GM10266 (cell line): Measurements from ENCODE around the gene SFRP5.

Experiments
- DNase-seq: peaks from one replicate; pipeline ENCODE4 v3.0.0; 2012; ENCODE audit errors: extremely low spot score
- TF ChIP-seq, protein P1 (sequence below): IDR thresholded peaks from 2 replicates; pipeline ENCODE4 v1.5.1; 2012; ENCODE audit warnings: mild to moderate bottlenecking, low read depth; ENCODE audit not compliant: control insufficient read depth, insufficient read depth; ENCODE audit errors: missing control alignments

The SFRP5 gene

DNA sequence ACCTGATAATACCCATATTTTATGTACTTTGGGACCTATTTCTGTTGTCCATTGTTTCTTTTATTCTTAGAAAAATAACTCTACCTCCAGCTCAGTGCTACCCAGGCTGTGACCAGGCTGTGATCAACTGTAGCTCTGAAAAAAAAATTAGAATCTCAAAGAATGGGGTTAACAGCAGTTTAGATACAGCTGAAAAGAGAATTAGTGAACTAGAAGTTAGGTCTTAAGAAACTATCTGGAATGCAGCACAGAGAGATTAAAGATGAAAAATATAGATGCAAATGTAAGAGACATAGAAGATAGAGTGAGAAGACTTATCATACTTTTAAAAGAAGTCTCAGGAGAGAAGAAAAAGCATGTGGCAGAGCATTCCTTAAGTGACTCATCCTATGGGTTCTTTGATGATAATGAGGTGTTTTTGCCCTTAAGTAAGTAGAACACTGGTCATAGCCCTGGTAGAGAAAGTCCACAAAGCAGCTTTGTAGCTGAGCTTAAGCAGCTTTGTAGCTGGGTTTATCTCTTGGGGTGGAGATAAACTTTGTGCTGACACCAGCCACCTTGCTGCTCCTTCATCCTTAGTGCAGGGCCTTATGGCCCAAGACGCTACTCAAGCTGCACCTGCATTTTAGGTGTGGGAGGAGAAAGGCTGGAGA lies 27.3 kb upstream of the SFRP5 start:
- DNase-seq = no peak
- TF ChIP-seq, protein P1, sequence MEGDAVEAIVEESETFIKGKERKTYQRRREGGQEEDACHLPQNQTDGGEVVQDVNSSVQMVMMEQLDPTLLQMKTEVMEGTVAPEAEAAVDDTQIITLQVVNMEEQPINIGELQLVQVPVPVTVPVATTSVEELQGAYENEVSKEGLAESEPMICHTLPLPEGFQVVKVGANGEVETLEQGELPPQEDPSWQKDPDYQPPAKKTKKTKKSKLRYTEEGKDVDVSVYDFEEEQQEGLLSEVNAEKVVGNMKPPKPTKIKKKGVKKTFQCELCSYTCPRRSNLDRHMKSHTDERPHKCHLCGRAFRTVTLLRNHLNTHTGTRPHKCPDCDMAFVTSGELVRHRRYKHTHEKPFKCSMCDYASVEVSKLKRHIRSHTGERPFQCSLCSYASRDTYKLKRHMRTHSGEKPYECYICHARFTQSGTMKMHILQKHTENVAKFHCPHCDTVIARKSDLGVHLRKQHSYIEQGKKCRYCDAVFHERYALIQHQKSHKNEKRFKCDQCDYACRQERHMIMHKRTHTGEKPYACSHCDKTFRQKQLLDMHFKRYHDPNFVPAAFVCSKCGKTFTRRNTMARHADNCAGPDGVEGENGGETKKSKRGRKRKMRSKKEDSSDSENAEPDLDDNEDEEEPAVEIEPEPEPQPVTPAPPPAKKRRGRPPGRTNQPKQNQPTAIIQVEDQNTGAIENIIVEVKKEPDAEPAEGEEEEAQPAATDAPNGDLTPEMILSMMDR = no peak

DNA sequence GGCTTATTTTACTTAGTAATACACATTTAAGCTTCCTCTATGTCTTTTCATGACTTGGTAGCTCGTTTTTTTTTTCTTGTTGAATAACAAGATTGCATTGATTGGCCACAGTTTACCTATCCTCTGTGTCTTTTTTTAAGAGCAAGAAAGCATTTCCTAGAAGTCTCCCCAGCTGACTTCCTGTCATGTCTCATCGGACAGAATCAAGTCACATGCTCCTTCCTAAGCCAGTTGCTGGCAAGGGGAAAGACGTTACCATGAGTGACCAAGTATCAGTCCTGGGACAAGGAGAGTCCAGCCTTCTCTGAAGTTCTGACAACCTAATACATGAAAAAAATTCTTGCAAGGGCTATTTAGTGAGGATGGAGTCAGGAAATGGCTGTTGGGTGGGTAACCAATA lies 24.9 kb upstream of the SFRP5 start:
- TF ChIP-seq, protein P1 = no peak
- no peak for DNase-seq

DNA sequence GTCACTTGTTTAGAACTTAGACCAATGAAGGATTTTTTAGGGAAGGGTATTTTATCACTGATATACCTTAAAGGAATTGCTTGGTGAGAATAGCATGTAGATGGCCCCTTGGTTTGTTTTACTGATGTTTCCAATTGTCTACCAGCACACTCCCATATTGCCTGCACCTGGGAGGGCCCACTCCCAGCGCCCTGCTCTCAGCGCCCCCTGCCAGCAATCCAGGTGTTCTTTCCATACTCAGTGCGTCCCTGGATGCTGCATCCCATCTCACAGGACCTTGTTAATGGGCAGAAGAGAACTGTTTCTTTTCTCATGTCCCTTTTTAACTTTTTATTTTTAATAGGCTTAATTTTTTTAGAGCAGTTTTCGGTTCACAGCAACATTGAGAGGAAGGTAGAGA lies 24.1 kb upstream of the SFRP5 start:
- DNase-seq = no peak
- TF ChIP-seq, protein P1 = no peak

DNA sequence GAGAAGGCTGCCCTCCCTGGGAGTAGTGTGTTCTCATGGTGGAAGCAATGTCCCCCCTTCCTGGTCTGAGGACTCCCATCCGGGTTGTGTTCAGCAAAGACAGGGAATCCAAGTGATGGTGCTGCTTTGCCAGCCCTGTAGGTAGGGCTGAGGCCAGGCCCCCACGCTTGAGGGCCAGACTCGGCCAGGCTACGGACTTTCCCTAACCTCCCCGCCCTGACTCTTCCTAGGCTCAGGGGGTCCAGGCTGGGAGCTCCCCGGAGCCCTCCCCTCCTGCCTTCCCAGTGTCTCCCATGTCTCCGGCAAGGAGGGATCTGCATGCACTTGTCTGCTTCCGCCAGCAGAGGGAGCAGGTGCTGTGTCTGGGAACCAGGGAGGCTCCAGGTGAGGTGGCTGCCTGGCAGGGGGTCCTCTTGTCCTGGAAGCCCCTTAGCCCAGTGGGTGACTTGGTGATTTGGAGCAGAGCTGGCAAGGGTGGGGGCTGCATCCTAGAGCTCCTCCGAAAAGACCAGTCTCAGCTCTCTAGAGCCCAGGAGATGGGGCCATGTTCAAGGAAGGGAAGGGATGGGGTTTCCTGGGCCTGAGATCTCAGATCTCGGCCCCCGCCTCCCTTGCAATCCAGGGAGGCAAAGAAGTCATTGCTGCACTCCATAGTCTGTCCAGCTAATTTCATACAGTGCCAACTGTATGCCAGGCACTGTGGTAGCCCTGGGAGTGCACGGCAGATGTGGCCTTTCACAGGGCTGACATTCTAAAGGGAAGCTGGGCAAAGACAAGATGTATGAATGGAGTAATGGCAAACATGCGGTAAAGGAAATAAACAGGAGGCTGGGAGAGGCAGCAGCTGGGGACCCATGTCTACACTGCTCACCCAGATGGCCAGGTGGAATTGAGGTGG lies 20.3 kb upstream of the SFRP5 start:
- DNase-seq = peak; percentile 79
- TF ChIP-seq, protein P1 = peak; percentile 93

DNA sequence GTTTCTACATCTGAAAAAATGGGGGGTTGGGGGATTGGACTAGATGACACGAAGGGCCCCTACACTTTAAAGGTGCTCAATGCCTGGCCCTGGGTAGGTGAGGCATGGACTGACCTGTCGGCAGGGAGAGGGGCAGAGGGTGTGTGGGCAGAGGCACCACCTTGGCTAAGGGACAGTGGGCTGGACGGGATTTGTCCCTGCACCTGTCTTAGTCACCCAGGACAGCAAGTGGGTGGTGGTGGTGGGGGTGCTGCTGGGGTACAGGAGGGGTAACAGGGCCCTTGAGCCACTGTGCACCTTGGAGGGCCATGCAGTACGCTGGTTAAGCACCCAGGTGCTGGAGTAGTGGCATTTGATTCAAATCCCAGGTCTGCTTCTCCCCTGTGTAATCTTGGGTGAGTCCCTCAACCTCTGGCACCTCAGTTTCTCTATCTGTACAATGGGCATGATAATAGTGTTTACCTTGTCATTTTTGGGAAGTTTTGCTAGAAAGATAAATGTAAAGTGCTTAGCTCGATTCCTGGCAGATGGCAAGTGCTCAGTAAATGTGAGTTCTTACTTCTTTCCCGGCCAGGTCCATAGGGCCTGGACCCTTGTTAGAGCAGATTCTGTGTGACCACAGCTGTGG lies 18.1 kb upstream of the SFRP5 start:
- TF ChIP-seq, protein P1 = no peak
- DNase-seq = no peak

DNA sequence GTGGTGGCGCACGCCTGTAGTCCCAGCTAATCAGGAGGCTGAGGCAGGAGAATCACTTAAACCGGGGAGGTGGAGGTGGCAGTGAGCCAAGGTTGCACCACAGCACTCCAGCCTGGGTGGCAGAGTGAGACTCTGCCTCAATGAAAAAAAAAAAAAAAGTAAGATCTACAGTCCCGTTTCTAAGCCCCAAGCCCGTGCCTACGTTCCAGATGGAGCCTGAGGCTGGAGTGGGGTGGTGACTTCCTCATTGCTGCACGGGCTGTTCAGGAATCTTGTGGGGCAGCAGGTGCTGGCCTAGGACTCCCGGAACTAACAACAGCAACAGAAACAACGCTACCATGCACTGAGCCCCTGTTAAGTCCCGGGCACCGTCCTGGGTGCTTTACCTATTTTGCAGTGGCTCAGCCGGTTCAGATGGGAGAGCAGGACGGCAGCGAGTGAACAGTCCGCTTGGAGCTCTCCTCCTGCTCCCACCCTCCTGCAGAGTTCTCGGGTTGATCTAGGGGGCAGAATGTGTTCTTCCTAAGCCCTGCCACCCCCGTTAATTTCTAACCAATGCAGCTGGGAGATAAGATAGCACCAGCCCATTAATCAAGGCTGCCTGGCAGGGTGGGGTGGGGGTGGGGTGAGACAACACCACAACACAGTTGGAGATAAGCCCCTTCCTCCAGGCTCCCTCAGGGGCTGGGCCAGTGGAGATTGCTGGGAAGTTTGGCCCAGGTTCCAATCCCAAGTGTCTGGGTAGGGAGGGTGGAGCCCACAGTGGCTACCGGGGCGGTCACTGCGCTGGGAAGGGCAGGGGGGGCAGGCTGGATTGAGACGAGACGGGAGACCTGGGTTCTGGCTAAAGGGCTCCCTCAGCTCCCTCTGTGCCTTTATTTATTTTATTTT lies 17.0 kb upstream of the SFRP5 start:
- TF ChIP-seq, protein P1 = no peak
- DNase-seq = no peak
